Fibroblast of mammary gland (primary cell): ENCODE measurements around the gene TMEM41A.

Source experiments
- DNase-seq: peaks from one replicate; pipeline ENCODE4 v3.0.0-alpha.2; 2010; ENCODE audit warnings: low read depth
- H3K4me3 ChIP-seq: 2 replicates; pipeline ENCODE4 v1.5.1; 2011; ENCODE audit warnings: low read depth, mild to moderate bottlenecking, low read length, moderate library complexity; ENCODE audit not compliant: control insufficient read depth
- CTCF ChIP-seq: conservative IDR thresholded peaks from 2 replicates; pipeline ENCODE4 v1.5.1; 2011; ENCODE audit warnings: low read depth, low read length, inconsistent platforms; ENCODE audit not compliant: control insufficient read depth, insufficient read depth

Gene TMEM41A

DNA sequence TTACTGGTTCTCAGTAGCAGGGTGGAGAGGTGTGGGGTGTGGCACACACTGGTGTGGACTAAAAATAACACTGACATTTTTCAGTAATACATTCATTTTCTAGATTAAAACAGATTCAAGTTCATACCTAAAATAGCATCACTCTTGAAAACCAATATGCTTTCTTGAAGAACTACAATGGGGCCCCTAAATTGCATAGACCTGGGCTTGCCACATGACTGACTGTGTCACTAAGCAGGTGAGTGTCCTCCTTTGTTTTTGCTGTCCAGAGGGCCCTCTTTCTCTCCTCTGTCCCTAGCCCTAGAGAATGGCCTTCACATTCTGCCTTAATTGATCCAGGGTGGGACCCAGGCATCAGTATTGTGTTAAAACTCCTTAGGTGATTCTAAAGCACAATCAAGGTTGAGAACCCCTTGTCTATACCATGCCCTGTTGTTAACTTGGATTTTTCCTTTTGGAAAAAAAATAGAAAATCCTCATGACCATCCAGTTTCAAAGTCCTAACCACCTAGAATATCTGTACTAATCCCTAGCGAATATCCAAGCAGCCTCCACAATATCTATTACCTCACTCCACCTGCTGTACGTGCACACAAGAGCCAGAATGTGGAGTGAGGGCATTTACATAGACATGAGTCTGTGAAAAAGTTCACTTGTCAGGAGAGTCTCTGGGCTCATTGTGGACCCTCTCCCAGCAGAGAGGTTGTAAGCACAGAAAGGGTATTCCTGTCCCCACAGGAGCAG, 18.7 kb upstream of the TMEM41A start:
- TF ChIP-seq CTCF: no peak
- H3K4me3 ChIP-seq: no peak overlapping the region
- no peak for DNase-seq

DNA sequence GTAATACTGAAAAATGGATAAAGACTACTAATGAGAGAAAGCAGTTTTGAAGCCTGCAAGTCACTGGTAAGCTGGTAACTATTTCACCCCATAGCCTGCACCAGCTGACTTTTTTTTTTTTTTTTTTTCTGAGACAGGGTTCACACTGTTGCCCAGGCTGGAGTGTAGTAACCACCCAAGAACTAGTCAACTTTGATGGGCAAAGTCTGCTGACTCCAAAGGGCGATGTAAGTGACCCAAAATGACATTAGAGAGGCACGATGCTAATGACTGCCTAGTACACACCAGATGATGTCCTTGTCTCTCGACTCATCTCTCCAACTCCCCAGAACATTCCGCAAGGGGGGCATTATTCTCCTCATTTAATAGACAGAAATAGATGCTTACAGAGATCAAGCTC, 12.9 kb upstream of the TMEM41A start:
- no peak for TF ChIP-seq CTCF
- no peak for DNase-seq
- no peak overlapping the region for H3K4me3 ChIP-seq

DNA sequence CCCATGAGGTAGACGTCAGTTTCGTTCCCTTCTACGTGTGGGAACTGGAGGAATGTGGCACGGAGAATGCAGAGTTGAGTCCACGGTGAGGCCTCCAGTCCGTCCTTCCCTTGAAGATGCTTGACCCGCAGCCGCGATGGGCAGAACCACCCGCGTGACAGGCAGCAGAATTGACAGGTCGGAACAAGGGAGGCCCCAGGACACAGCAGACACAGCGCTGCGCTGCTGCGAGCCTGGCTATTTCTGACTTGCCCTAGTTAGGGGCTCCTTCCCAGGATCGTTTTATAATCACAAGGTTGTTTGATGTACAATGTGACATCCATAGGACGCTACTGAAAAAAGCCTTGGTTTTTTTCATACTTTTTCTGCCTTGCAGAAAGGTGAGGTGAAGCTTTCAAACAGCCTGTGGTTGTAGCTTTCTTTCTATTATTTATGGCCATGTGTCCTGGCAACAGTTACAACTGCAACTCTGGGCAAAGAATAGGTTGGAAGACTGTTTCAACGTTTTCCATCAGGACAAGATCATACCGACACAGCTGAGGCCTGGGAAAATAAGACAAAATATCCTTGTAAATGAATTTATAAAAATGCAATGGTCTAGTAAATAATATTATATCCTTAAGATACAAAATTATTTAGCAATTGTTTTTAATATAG, 9.6 kb upstream of the TMEM41A start:
- no peak for TF ChIP-seq CTCF

GRCh38 chr3:185507883-185508282, 9.0 kb upstream of the TMEM41A start:
- H3K4me3 ChIP-seq: no peak overlapping the region
- no peak for TF ChIP-seq CTCF
- no peak for DNase-seq

More for the DNA sequence above, 9.6 kb upstream of the TMEM41A start:
- H3K4me3 ChIP-seq: no peak overlapping the region
- DNase-seq: no peak

GRCh38 chr3:185504636-185505035, 5.8 kb upstream of the TMEM41A start:
- DNase-seq: no peak
- H3K4me3 ChIP-seq: no peak overlapping the region
- TF ChIP-seq CTCF: no peak

DNA sequence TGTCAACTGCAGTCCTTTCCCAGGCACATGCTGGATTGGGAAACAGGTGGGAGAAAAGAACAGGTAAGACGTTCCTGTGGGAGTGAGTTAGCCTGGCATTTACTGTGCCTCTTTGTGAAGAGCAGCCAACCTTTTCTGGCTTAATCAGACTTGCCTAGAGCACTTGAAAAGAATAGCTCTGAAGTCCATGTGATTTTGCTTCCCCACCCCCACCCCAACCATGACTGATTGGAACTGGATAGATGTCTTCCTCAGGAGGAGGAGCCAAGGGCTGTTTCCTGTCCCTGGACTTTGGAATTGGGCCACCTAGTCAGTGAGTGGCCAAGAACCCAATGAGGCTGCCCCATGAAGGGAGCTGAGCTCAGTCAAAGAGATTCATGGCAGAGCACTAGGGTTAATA, 4.7 kb upstream of the TMEM41A start:
- no peak for TF ChIP-seq CTCF
- no peak for DNase-seq
- no peak overlapping the region for H3K4me3 ChIP-seq
